HTR-8/SVneo (cell line): ENCODE data around the gene HDAC4.
A peak's percentile ranks its signal among the peaks of the same experiment; 100 is the strongest.

Experiments used
- DNase-seq: peaks from one replicate; pipeline ENCODE4 v3.0.0; 2011; ENCODE audit warnings: low spot score, mixed read lengths; ENCODE audit not compliant: insufficient read length
- FAIRE-seq: peaks from 2 replicates; lab custom pipeline; 2011; peaks lifted over from hg19 to GRCh38; lab: Jason Lieb, UNC

The HDAC4 gene

DNA sequence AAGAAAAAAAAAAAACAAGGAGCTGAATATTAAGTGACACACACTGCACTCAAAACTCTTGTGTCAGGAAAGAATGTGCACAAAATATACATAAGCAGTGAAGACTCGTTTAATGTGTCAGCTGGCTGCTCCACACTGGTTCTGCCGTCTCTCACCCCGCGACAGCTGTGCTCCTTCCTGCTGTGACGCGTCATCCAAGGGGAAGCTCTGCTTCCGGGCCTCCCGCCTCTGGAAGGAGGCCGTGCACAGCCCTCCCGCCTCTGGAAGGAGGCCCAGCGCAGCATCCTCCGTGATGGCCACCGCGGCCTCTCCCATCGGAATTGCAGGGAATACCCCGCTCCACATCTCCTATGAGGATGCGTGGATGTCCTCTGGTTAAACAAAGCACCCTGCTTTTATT, 151.0 kb downstream of the HDAC4 start:
- FAIRE-seq (no peak), DNase-seq (no peak)

DNA sequence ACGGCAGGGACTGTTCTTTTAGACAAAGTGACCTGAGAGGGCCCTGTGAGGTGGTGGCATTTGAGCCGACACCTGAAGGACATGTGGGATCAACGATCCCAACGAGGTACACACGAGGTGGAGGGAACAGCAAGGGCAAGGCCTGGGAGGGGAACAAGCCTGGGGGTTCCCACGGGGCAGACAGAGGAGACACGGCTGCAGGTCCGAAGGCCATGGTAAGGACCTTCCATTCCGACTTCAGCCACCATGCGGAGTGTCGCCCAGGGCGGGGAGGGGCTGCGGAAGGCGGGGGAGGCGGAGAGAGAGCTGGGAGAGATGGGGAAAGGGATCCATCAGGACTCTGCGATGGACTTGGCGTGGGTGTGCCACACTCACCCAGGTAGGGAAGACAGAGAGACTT, 151.8 kb downstream of the HDAC4 start:
- no peak for FAIRE-seq

DNA sequence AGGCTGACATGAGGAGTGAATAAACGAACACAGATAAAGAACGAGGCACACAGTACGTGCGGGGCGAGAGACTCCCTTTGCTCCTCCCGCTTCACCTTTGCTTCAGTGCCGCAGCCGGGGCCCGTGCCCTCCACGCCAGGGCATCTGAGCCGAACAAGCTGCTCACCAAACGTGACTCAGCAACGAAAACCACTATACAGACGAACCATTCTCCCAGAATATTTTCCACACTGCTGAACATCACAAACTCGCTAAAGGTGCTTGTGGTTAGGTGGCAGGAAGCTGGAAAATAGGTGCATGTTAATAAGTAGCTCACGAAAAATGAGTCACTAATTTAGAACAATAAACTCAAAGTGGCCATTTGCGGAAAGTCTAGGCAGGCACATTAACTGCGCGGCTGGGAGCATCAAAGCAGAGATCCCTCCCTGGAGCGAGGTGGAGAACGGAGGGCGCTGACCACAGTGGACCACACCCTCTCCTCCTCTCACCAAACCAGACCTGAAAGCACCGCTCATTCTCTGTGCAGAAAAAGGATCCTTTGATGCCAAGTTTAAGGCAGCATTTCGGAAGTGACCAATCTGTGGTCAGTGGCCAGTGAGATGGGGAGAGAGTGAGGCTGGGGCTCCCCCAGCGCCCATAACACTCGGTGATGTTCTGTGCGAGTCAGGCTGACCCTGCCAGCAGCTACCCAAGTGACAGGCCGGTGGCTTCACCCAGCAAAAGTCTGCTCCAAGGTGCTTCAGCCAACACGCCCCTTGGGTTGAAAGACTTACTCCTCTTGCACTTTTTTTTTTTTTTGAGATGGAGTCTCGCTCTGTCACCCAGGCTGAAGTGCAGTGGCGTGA, 153.2 kb downstream of the HDAC4 start:
- no peak for DNase-seq
- FAIRE-seq, result peak; percentile 52

More for the DNA sequence above, 151.8 kb downstream of the HDAC4 start:
- DNase-seq, result no peak

GRCh38 chr2:239246723-239247122, 154.1 kb downstream of the HDAC4 start:
- DNase-seq, result no peak
- FAIRE-seq, result no peak

DNA sequence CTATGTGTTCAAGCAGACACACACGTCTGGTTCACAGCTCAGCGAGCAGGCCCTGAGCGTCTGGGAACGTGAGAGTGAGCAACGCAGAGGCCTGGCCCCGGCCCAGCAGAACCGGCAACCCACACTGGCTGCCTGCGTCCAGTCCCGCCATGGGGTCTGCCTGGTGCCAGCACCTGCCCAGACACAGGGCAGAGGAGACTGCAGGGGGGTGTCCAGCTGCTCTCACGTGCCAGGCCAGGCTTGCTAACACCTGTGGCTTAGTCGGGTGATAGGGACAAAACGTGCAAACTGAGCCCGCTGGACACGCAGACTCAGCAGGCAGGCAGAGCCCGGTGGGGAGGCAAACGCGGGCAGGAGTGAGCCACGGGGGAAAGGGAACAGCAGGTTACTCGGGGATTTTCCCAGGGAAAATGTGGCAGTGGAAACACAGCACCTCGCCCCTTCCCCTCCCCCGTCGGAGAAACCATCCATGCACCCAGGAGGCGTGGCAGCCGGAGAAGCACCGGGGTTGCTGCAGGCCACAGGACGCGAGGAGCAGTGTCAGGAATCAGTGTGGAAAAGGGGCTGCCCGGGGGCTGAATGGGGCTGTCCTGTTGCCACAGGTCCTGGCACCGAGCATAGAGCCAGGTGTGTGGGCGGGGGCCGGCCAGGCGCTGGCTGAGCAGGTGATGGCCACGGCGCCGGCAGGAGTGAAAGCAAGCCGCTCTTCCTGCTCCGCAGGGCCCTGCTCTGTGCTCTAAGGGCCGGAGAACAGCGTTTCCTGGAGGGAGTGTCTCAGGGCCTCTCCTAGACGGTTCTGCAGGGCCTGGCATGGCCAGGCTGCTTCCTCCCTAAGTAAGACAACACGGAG, 154.7 kb downstream of the HDAC4 start:
- DNase-seq (no peak), FAIRE-seq (no peak)

DNA sequence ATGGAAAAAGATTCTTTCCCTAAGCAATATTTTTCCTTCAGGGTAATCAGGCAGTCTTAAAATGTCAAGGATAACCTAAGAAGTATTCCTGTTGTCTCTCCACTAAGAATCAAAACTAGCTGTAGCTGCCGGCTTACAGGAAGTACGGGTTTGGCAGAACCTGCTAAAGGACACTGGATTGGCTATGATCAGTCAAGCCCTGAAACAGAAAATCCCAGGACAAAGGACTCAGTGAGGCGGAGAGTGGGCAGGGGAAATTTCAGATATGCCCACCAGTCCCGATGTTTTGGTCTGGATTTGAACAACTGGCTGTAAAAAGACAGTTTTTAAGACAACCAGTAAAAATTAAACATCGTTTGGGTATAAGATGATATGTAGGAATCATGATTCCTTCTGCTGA, 155.7 kb downstream of the HDAC4 start:
- FAIRE-seq (no peak), DNase-seq (no peak)

DNA sequence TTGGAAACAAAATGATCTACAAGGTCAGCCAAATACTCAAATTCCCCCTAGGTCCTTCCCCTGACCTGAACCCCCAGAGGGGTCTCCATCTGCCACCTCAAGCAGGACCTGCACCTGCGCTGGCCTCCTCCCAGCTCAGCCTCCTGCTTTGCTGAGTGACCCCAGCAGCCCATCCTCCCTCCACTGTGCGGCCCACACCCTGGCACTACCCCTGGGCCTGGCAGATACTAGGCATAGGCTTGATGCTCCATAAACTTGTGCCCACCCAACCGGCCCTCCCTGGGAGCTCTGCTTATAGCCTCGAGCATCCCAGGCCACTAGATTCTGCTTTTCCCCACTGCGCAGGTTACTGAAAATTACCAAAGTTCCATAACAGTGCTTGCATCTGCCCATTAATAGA, 156.2 kb downstream of the HDAC4 start:
- FAIRE-seq, result no peak
- DNase-seq, result no peak

GRCh38 chr2:239241431-239241960, 159.3 kb downstream of the HDAC4 start:
- no peak for FAIRE-seq

GRCh38 chr2:239240414-239240881, 160.4 kb downstream of the HDAC4 start:
- DNase-seq (no peak), FAIRE-seq (no peak)

More at GRCh38 chr2:239241431-239241960, 159.3 kb downstream of the HDAC4 start:
- DNase-seq, result no peak

DNA sequence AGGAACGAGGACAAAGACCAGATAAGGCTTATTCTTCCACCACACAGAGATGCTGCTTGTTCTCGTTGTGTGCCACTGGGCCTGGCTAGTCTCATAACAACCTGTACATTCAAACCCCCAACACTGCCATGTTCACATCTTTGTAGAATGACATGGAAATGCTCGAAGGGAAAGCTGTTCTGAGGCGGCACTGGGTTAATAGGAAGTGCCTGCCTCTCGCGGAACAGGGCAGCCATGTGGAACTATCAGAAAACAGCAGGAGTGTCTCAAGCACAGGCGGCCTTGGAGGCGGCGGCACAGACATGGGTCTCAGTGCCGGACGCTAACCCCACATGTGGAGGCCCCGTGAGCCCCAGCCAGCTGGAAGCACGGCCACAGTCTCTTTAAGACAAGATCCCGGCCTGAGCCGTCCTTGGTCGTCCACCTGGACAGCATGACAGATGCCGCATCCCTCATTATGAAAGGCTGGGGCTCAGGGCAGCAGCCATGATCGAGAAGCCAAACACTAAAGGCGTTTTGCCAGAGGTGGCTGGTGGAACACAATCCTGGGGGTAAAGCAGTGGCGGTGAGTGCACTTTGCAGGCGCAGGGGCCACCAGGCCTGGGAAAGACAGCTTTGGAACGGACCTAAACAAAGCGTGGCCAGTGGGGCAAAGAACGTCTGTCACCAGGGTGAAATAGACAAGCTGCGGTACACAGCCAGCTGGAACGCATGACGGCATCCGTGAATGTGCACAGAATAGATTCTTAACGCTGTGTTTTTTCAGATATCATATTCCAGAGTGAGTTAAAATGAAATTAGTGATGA, 161.0 kb downstream of the HDAC4 start:
- no peak for DNase-seq

GRCh38 chr2:239238839-239239606, 161.8 kb downstream of the HDAC4 start:
- FAIRE-seq (no peak), DNase-seq (no peak)

More for the DNA sequence above, 161.0 kb downstream of the HDAC4 start:
- FAIRE-seq, result no peak

GRCh38 chr2:239238381-239238780, 162.4 kb downstream of the HDAC4 start:
- DNase-seq, result no peak
- FAIRE-seq, result no peak

- FAIRE-seq, result no peak
- DNase-seq, result no peak
These were observed 164.0 kb downstream of the HDAC4 start for GRCh38 chr2:239236808-239237205.

DNA sequence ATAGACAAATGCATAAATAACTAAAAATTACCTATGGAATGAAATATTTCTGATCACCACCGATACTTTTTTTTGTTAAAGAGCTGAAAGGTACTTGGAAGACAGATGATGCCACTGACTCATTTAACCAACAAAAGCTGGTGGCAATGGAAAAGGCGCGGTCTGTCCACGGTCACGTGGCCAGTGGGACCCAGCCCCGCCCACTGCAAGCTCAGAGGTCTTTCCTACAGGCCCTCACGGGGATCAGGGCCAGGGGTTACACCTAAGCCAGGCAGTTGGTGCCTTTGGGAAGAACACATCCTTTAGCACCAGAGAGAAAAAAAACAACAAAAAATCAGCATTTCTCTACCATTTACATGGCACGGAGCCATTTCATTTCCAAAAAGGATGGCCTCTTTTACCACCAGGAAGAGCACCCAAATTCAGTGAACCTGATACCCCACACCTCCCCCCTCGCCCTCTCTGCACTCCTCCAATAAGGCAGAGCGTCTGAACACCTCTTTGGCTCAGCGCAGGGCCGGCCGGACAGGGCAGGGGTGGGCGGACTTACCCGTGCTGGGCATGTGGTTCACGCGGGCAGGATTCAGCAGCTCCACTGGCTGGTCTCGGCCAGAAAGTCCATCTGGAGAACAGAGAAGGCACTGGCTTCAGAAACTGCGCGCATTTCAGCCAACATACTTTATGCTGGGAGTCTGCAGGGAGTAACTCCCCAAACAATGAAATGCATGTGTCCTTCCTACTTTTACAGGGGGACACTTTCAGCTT, 164.6 kb downstream of the HDAC4 start:
- DNase-seq, result no peak
- FAIRE-seq, result no peak

DNA sequence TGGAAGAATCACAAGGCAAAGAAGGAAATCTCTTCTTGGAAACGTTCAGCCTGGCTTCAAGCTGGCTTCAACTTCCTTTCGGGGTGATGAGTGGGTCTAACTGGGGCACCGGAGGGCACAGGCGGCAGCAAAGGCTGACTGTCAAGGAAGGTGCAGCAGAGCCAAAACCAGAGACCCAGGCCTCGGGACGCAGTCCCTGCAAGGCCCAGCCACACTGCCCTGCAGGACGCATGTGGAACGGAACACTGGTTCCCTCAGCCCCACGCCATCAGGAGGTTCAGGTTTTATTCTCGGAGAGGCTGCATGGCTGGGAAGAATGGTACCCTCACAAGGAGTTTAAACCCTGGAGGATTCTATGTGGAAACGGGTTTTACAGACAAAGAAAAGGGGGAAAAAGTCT, 165.5 kb downstream of the HDAC4 start:
- FAIRE-seq (no peak), DNase-seq (no peak)

GRCh38 chr2:239234191-239235175, 166.3 kb downstream of the HDAC4 start:
- DNase-seq (no peak), FAIRE-seq (no peak)

DNA sequence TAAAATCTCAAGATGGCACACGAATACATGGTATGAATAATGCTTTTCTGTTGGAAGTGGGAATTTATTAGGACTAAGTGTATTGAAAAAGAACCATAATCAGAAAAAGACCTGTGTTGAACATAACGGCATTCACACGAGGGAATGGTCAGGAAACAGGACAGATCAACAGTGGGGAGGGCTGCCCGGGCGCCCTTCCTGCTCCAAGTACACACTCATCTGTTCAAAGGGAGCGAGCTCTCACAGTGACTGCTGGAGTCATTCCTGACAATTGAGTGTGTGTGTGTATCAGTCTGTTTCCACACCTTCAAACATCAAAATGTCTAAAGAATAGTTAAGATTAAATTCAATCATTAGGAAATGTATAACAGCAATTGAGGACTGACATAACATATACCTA, 167.2 kb downstream of the HDAC4 start:
- no peak for FAIRE-seq
- DNase-seq, result no peak
